NCI-H1092 (cell line): ENCODE results near the gene GPR153.

Source experiments
- DNase-seq: peaks from one replicate; lab custom pipeline; 2025; lab: John Stamatoyannopoulos, UW

GPR153 gene

DNA sequence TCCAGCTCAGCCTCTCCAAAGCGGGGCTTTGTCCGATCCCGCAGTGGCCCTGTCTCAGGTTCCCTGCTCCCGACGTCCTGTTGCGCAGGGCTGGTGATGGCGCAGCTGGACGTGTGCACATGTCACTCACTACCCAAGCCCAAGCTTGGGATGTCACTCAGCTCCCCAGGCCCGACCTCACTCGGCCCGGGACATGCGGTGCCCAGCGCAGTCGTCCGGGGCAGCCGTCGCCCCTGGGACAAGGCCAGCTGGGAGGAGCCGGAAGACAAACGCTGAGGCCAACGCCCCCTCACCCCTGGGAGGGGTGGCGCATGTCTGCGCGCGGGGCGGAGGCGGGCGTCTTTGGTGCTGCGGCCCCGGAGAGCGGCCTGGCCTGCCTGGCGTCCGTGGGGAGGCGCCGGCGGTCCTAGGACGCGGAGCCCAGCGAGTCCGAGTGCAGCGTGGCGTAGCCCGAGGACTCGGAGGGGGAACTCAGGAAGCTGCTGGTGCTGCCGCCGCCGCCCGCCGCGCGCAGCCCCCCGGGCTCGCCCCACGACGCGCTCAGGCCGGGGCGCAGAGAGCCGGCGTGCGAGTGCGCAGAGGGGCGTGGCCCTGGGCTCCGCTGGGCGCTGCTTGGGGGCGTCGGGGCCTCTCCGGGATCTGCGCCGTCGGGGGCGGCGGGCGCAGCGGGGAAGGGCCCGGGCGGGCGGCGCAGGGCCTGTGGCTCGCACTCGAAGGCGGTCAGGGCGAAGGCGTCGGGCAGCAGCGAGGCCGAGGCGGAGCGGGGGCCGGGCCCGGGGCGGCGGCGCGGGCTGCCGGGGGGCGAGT lies 11.8 kb downstream of the GPR153 start:
- no peak for DNase-seq

GRCh38 chr1:6248161-6248776 lies 12.6 kb downstream of the GPR153 start:
- no peak for DNase-seq

DNA sequence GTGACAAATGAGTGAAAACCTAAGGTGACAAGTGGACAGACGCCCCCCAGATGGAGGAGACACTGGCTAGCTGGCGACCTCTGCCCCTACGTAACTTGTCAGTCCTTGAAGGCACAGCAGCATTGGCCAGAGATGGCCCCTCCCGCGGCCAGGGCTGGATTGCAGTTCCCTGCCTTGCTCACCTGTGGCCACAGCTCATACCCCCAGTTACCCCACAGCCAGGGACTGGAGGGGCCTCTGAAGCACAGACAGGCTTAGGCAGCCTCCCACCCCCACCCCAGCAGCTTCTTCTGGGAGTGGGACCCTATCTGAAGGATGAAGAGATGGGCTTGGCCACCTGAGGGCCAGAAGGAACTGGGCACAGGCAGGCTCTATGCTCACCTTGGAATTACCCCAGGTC lies 13.2 kb downstream of the GPR153 start:
- no peak for DNase-seq

GRCh38 chr1:6246497-6247467 lies 14.1 kb downstream of the GPR153 start:
- peak; percentile 90 for DNase-seq

DNA sequence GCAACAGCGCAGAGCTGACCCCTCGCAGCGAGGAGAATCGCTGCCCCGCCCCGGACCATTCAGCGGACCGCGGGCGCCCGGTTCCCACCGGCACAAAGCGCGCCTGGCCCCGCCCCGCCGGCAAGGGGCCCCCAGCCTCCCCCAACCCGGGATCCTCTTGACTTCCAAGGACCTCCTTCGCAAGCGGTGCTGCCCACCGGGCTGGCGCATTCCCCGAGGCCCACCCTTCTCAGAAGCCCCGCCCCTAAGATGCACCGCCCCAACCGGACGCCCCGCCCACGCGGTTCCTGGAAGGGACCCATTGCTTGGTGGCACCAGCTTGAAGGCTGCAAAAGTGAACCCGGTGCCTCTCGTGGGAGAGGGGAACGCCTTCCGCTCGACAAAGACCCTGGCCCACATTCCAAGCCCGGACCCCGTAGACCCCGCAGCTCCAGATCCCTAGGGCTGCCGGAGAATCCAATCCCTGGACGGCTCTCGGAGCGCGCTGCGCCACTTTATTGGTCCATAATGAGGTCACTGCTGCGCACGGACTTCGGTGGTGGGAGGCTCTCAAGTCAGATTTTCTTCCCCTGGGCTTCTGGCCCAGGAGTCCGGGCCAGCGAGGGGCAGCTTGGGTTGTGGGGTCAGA lies 14.9 kb downstream of the GPR153 start:
- peak; percentile 87 for DNase-seq

DNA sequence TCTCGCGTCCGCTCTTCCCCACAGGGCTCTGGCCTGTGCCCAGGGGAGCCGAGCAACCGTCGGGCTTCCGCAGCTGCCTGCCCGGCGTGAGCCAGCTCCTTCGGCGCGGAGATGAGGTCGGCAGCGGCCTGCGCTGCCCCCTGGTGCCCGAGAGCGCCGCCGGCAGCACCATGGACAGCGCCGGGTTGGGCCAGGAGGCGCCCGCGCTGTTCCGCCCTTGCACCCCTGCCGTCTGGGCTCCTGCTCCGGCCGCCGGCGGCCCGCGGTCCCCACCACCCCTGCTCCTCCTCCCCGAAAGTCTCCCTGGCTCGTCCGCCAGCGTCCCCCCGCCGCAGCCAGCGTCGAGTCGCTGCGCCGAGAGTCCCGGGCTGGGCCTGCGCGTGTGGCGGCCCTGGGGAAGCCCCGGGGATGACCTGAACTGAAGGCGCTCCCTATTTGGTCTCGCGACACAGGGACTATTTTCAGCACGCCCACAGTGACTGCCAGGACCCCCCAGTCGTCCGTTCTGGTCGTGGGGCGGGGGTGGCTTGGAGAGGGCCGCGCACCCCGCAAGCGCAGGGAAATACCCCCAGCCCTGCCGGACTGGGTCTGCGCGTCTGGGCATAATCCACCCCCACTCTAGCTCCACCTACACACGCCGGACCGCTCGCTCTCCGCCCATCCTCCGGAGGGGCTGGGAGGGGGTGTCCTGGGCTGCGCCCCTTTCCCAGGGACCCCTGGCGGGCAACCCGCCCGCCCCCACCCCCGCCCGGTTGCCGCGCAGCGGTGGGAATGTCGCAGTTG lies 15.6 kb downstream of the GPR153 start:
- peak; percentile 95 for DNase-seq

GRCh38 chr1:6244401-6245049 lies 16.4 kb downstream of the GPR153 start:
- DNase-seq = no peak

DNA sequence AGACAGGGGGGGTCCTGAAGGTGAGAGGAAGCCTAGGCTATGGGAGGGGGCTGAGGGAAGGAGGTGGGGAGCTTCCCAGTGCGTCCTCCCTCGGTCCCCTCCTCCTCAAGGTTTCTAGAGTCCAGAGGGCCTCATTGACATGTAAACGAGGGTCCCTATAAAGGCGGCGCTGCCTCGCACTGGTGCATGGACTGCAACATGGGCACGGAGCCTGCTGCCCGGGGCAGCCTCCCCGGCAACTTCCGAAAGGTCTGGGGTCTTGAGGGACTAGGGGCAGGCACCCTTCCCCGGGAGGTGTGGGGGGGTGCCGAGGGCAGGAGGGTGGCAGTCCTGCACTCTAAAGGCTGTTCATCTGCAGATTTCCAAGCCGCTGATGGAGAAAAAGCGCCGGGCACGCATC lies 16.9 kb downstream of the GPR153 start, which contains the start of gene HES3:
HES3 (plus strand) TSS at position 187 of the 400 bp plus-strand sequence; CDS start at position 374, 187 bp downstream.
- DNase-seq = no peak

- DNase-seq = no peak
Observed at GRCh38 chr1:6243053-6243834, 17.7 kb downstream of the GPR153 start.

- DNase-seq = no peak
Observed at GRCh38 chr1:6241887-6242740, 18.8 kb downstream of the GPR153 start.

GRCh38 chr1:6241107-6241886 lies 19.6 kb downstream of the GPR153 start:
- DNase-seq = no peak

- peak; percentile 95 for DNase-seq
Observed at GRCh38 chr1:6239950-6240768, 20.7 kb downstream of the GPR153 start.

GRCh38 chr1:6239213-6239752 lies 21.6 kb downstream of the GPR153 start:
- no peak for DNase-seq

DNA sequence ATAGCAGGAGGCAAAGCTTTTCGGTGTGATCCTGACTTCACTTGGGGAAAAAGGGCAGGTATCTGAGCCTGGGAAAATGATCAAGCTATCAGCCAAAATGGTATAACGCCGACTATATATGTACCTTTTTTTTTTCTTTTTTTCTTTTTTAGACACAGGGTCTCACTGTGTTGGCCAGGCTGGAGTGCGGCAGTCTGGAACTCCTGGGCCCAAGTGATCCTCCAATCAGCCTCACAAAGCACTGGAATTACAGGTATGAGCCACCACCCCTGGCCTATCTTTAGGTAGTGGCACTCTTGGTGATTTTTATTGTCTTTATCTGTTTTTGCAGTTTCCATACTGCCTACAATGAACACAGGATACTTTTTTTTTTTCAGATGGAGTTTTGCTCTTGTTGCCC lies 23.8 kb downstream of the GPR153 start:
- DNase-seq = no peak

DNA sequence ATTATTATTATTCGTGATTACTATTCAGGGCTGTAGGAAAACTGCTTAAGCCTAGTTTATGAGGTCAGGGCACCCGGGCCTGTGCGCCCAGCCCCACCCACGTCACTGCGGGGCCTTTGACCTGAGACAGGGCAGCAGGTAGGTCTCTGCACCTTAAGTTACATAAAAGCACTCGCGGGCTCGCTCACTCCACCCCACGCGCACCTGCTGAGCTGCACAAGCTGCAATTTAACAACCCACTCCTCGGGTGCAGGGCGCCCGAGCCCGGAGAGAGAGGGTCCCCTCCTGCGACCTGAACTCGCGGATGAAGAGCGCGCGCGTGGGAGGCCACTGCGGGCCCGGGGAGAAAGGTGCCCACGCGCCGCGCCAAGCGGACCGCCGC lies 25.6 kb downstream of the GPR153 start:
- no peak for DNase-seq

GRCh38 chr1:6234502-6235295 lies 26.2 kb downstream of the GPR153 start:
- no peak for DNase-seq
